ENCODE data around the gene SPIB. TPM values are rescaled to one million over a fixed set of nuclear protein-coding genes. Genes with fewer than 3 reads are reported as not detected.
A peak's percentile ranks its signal among the peaks of the same experiment; 100 is the strongest.

SPIB gene
- total and polyA plus RNA-seq, 12 donors: 0.10 to 0.42 (median 0.20) TPM; not detected in 9

- ATAC-seq (no peak), DNase-seq (no peak)
- H3K4me1 ChIP-seq: peaks cover 7 to 50% (median 24%) of the 10 kb centered on the region in 9 donors
- H3K36me3 ChIP-seq: peaks cover 3 to 60% (median 44%) of the 10 kb centered on the region in 9 donors
- no peak overlapping the region for H3K27ac ChIP-seq
- H3K9me3 ChIP-seq: no peaks in the 10 kb centered on the region
- no peak for TF ChIP-seq CTCF (IDR thresholded peaks at IDR 0.05)
- H3K4me3 ChIP-seq: no peak overlapping the region
- no peaks in the 10 kb centered on the region for H3K27me3 ChIP-seq
- WGBS, 2 donors: 92 to 94% methylated on average over 11 of the region's 11 CpGs
- intact Hi-C loops (cut with DNase I): no loop called here
Measured at GRCh38 chr19:50379602-50380001, 39.1 kb upstream of the SPIB start.

- WGBS, 2 donors: 69 to 72% methylated on average over 11 of the region's 11 CpGs
- intact Hi-C loops (cut with DNase I): no loop called here
Measured at GRCh38 chr19:50380137-50380536, 38.6 kb upstream of the SPIB start.

GRCh38 chr19:50380751-50381151, 38.0 kb upstream of the SPIB start:
- Histone ChIP-seq H3K27ac (peak overlapping the region in 2 of 10 donors; percentile 23 to 44), H3K4me3 (no peak overlapping the region), H3K9me3 (no peaks in the 10 kb centered on the region), H3K36me3 (peaks cover 3 to 60% (median 44%) of the 10 kb centered on the region in 9 donors), H3K27me3 (no peaks in the 10 kb centered on the region), H3K4me1 (peaks cover 11 to 58% (median 31%) of the 10 kb centered on the region in 9 donors)
- no peak for TF ChIP-seq CTCF (IDR thresholded peaks at IDR 0.05)
- intact Hi-C loops (cut with DNase I): no loop called here
- no peak for DNase-seq
- no peak for ATAC-seq
- 40 to 53% methylated on average over 8 of the region's 8 CpGs for WGBS, 2 donors

More at GRCh38 chr19:50380137-50380536, 38.6 kb upstream of the SPIB start:
- Histone ChIP-seq H3K4me1 (peaks cover 10 to 56% (median 29%) of the 10 kb centered on the region in 9 donors), H3K36me3 (peaks cover 3 to 60% (median 44%) of the 10 kb centered on the region in 9 donors), H3K27me3 (no peaks in the 10 kb centered on the region), H3K27ac (peak overlapping the region in 1 of 10 donors; percentile 44), H3K4me3 (no peak overlapping the region), H3K9me3 (no peaks in the 10 kb centered on the region)
- DNase-seq (no peak), ATAC-seq (no peak)
- no peak for TF ChIP-seq CTCF (IDR thresholded peaks at IDR 0.05)

- TF ChIP-seq CTCF (IDR thresholded peaks at IDR 0.05): no peak
- Histone ChIP-seq H3K27ac (no peak overlapping the region), H3K9me3 (no peaks in the 10 kb centered on the region), H3K36me3 (peaks cover 3 to 60% (median 44%) of the 10 kb centered on the region in 9 donors), H3K4me1 (peaks cover 10 to 52% (median 28%) of the 10 kb centered on the region in 9 donors), H3K27me3 (no peaks in the 10 kb centered on the region), H3K4me3 (no peak overlapping the region)
- WGBS, 2 donors: 92 to 93% methylated on average over 57 to 58 of the region's 58 CpGs
- intact Hi-C loops (cut with DNase I): no loop called here
- ATAC-seq: no peak
- DNase-seq: no peak
Measured at GRCh38 chr19:50381881-50382729, 36.6 kb upstream of the SPIB start.
